WERI-Rb-1 (cell line): Measurements from ENCODE around the gene COL9A2.

Experiments
- DNase-seq: peaks from one replicate; pipeline ENCODE4 v3.0.0-alpha.2; 2020
- H3K27ac ChIP-seq: fragments of 250-450 bp; sonication (Bioruptor Pico); 2 replicates; pipeline ENCODE4 v1.5.1; 2020; ENCODE audit warnings: mild to moderate bottlenecking, moderate library complexity
- H3K27me3 ChIP-seq: fragments of 250-450 bp; sonication (Bioruptor Pico); 2 replicates; pipeline ENCODE4 v1.5.1; 2021; ENCODE audit warnings: mild to moderate bottlenecking, low read depth, moderate library complexity; ENCODE audit not compliant: insufficient read depth, severe bottlenecking
- H3K36me3 ChIP-seq: fragments of 250-450 bp; sonication (Bioruptor Pico); 2 replicates; pipeline ENCODE4 v1.5.1; 2020; ENCODE audit warnings: mild to moderate bottlenecking, moderate library complexity
- H3K4me3 ChIP-seq: 2 replicates; pipeline ENCODE4 v1.5.1; 2011; ENCODE audit warnings: low read depth, mild to moderate bottlenecking, control low read depth, low read length
- H3K9me3 ChIP-seq: fragments of 250-450 bp; sonication (Bioruptor Pico); 2 replicates; pipeline ENCODE4 v1.5.1; 2021; ENCODE audit warnings: mild to moderate bottlenecking, moderate library complexity; ENCODE audit not compliant: severe bottlenecking
- TF ChIP-seq, protein P1 (sequence below): IDR thresholded peaks from 2 replicates; pipeline ENCODE4 v1.5.1; 2011; ENCODE audit warnings: low read depth, mild to moderate bottlenecking, control low read depth, inconsistent platforms, low read length

COL9A2 gene

DNA sequence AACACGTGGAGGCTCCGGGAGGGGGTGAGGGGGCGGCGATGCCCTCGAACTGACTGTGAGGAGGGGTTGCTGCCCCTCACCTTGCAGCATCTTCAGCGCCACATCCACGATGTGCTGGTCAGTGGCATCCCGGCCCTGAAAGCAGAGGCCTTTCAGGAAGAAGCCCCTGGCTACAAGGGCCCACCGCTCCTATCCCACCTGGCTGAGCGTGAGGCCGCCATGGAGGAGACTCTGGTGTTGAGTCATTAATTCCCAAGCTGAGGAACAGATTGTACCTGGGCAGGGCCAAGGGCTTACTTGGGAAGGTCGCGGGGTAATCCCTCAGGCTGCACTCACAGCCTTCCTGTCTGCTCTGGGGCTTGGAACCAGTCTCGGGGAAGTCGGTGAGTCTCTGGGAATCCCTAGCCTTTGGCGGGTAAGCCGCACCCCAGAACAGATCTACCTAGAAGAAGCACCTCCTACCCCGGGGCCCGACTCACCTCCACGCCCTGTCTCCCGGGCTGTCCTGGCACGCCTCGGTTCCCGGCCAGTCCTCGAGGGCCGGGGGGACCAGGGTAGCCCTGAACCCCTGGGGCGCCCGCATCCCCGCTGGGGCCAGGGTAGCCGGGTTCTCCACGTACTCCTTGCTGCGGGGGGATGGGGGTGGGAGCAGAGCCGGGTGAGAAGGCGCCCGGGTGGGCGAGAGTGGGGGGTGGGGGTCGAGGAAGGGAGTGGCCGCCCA is 13.9 kb downstream of the COL9A2 start:
- TF ChIP-seq, protein P1, sequence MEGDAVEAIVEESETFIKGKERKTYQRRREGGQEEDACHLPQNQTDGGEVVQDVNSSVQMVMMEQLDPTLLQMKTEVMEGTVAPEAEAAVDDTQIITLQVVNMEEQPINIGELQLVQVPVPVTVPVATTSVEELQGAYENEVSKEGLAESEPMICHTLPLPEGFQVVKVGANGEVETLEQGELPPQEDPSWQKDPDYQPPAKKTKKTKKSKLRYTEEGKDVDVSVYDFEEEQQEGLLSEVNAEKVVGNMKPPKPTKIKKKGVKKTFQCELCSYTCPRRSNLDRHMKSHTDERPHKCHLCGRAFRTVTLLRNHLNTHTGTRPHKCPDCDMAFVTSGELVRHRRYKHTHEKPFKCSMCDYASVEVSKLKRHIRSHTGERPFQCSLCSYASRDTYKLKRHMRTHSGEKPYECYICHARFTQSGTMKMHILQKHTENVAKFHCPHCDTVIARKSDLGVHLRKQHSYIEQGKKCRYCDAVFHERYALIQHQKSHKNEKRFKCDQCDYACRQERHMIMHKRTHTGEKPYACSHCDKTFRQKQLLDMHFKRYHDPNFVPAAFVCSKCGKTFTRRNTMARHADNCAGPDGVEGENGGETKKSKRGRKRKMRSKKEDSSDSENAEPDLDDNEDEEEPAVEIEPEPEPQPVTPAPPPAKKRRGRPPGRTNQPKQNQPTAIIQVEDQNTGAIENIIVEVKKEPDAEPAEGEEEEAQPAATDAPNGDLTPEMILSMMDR = no peak
- Histone ChIP-seq H3K27me3 (no peaks in the 10 kb centered on the region), H3K27ac (peak overlapping the region; percentile 81), H3K36me3 (no peaks in the 10 kb centered on the region), H3K4me3 (no peak overlapping the region), H3K9me3 (no peaks in the 10 kb centered on the region)
- peak; percentile 83 for DNase-seq

DNA sequence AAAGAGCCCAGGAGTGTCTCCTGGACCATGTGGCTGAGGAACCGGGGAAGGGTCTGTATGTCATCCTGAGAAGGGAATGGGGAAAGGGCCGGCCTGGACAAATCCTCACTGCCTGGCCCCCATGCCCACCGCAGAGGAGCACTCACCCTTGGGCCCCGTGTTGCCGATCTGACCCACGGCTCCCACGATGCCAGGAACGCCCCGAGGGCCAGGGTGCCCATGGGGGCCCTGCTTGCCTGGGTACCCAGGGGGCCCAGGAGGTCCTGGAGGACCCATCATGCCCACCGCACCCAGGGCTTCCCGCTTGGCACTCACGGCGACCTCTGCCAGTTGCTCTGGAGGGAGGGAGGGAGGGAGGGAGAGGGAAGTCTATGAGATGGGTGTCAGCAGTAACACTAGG is 14.6 kb downstream of the COL9A2 start:
- Histone ChIP-seq H3K27ac (no peak overlapping the region; the same call in 1 of the 2 replicates), H3K36me3 (no peaks in the 10 kb centered on the region), H3K27me3 (no peaks in the 10 kb centered on the region), H3K9me3 (no peaks in the 10 kb centered on the region), H3K4me3 (no peak overlapping the region)
- TF ChIP-seq, protein P1 = no peak
- DNase-seq = no peak

DNA sequence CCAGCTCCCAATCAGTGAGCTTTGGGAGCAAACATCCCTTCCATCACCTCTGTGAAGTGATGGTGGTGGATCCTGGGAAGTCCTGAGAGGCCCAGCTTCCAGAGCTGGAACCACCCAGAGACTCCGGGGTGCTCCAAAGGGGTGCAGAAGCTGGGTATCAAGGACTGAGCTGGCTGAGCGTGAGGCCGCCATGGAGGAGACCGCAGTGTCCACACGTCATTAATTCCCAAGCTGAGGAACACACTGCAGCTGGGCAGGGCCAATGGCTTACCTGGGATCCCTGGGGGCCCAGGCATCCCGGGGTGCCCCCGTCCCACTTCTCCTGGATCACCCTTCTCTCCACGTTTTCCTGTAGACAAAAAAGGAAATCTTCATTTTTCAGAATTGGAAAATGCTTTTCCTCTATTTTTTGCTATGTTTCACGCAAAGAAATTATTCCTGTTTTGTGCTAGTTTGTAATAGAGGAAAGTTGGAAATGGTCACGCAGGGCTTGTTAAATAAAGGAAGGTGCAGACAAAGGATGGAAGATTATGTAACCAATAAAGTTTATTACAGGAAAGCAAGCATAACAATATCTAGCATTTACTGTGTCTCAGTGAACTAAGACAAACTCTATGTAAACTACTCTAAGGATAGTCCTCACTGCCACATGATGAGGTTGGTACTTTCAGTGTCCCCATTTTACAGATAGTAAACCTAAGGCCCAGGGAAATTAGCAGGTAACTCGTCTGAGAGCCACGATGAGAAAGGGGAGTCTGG is 15.4 kb downstream of the COL9A2 start:
- no peak overlapping the region for H3K27ac ChIP-seq
- H3K4me3 ChIP-seq = no peak overlapping the region
- DNase-seq = no peak
- H3K9me3 ChIP-seq = no peaks in the 10 kb centered on the region
- H3K27me3 ChIP-seq = no peaks in the 10 kb centered on the region
- H3K36me3 ChIP-seq = no peaks in the 10 kb centered on the region
- TF ChIP-seq, protein P1 = no peak

DNA sequence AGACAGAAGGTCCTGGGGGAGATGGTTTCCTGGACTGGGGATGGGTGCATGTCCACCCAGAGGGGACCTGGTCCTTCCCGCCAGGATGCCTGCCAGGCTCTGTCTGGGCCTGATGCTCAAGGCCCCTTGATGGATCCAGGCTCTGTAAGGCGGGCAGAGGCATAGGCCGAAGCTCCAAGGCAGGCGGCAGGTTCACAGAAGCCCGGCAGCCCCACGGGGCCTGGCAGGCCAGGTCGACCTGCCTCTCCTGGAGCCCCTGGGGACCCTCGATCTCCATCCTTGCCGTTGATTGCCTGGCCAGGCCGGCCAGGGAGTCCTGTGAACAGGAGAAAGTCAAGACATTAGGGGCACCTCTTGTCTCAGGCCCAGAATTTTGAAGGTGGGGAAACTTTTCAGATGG is 16.0 kb downstream of the COL9A2 start:
- TF ChIP-seq, protein P1 = no peak
- Histone ChIP-seq H3K27ac (no peak overlapping the region), H3K27me3 (no peaks in the 10 kb centered on the region), H3K36me3 (no peaks in the 10 kb centered on the region), H3K9me3 (no peaks in the 10 kb centered on the region), H3K4me3 (no peak overlapping the region)
- no peak for DNase-seq

DNA sequence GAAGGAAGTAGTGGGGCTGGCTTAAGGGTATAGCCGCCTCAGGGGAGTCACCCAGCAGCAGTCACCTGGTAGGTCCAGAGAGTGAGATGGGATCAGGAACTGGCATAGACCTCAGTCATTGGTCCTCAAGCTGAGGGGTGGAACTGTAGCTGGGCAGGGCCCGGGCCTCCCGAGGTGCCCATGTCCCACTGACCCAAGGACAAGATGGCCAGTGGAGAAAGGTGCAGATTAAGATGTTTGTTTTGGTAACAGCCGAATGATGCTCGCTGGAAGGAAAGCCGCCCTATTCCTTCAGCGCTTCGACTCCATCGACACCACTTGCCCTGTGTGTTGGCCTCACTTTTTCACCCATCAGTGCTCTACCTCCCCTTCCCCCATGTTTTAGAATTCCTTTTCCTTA is 16.4 kb downstream of the COL9A2 start:
- TF ChIP-seq, protein P1 = no peak
- no peak for DNase-seq

More for the DNA sequence above, 16.4 kb downstream of the COL9A2 start:
- H3K27ac ChIP-seq = no peak overlapping the region
- H3K36me3 ChIP-seq = no peaks in the 10 kb centered on the region
- H3K9me3 ChIP-seq = no peaks in the 10 kb centered on the region
- H3K4me3 ChIP-seq = no peak overlapping the region
- H3K27me3 ChIP-seq = no peaks in the 10 kb centered on the region
